GM21717 (cell line): ENCODE measurements around the gene CABP2.

ENCODE experiments used
- ATAC-seq: cut with Tn5 transposase; IDR thresholded peaks from one replicate; pipeline ENCODE4 v1.9.1; 2021; ENCODE audit warnings: mild to moderate bottlenecking, moderate library complexity; ENCODE audit not compliant: unreplicated experiment

CABP2 gene

DNA sequence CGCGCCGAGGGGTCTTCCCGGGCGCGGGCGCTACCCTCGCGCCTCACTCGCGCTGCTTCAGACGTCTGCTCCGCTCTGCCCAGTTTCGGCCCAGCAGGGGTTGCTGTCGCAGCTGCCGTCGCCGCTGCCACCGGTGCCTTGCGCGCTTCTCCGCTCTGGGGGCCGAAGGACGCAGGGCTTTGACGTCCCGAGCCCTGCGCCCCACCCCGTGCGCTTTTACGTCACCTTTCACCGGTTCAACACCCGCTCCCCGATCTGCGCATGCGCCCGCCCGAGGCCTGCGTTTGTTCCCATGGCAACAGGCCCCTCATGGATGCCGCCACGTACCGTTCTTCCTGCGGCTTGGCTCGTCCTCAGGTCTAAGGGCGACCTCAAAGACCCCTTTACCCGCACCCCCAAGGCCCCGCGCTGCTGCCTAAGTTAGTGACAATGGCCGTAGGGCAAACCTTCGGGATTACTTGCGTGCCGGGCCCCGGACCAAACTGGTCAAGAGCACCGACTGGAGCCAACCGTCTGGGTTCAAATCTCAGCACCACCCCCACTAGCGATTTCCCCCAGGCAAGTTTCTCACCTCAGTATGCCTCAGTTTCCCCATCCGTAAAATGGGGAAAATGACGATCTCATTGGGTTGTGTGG lies 14.6 kb downstream of the CABP2 start:
- peak; percentile 33 for ATAC-seq

DNA sequence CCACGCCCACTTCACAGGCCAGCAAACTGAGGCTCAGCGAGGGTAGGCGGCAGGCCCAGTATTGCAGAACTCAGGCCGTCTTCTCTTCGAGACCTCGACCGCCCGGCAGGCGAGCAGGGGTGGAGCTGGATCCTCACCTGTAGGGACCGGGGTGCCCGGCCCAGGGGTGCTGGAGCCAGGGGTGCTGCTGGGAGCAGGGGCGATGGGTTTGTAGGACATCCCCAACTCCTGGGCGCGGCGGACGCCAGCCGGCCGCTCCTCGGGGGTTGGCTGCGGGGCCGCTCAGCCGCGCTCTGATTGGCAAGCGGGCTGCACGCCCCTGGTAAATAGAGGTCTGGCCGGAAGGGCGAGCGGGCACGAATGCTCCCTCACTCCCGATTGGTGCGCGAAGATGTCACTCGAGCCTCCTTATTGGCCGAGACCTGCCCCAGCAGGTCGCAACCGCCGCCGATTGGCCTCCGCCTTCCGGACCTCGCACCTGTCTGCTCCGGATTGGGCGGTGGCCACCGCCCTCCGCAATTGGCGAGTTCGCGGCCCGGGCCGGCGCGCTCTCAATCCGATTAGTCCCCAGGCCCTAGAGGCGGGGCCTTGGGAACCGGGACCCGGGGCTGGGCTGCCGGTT lies 15.3 kb downstream of the CABP2 start, which contains the start of gene CDK2AP2:
Gene CDK2AP2, minus strand, starts transcription at position 299 of the 622 bp plus-strand sequence. Its CDS starts 80 bp downstream, at position 219.
- peak; percentile 65 for ATAC-seq

DNA sequence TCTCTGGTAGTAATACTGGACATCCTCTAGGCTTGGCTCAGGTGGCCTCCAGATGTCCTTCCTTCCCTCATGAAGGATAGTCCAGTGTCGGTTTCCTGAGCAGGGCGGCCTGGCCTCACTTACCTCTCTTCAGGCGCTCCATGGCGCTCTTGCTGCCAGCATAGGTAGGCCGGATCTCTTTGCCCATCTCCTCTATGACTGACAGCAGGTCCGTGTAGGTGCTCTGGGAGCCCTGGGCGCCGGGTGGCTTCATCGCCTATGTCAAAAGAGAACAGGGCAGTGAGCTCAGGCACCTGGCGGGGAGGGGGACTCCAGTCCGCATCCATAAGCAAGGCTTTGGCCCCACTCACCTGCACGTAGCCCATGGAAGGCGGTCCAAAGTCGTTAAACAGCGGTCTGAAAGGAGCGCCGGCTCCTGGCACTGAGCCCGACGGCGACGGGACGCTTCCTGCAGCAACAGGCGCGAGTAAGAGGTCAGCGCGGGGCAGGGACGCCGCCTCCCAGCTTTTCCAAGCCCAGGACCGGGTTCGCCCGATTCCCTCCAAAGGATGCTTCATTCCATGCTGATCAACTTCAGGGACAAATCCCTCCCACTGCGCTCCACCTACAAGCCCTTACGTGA lies 15.9 kb downstream of the CABP2 start:
- no peak for ATAC-seq

DNA sequence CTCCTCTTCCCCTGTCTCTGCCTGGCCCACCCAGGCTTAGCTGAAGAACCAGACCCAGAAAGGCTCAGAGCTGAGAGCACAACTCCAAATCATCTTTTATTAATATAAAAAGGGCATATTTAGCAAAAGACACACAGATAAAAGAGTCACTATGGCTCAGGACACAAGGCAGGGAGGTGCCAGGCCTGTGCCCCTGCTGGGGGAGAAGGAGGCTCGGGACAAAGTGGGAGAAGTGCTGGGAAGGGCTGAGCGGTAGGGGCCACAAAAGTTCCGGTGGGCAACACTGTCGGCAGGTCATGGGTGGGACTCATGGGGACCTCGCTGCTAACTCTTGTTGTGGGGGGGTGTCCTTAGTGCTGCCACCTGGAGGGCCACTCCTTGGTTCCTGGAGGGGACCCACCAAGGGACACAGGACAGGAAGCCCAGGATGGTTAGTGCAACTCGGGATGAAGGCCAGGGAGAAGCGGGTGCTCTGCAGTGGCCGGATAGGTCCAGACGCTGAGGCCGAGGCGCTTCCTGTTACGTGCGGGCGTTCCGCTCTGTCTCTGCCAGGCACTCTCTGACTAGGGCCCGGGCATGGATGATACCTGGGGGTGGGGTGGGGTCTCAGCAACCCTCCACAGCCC lies 16.7 kb downstream of the CABP2 start:
- ATAC-seq, result no peak

DNA sequence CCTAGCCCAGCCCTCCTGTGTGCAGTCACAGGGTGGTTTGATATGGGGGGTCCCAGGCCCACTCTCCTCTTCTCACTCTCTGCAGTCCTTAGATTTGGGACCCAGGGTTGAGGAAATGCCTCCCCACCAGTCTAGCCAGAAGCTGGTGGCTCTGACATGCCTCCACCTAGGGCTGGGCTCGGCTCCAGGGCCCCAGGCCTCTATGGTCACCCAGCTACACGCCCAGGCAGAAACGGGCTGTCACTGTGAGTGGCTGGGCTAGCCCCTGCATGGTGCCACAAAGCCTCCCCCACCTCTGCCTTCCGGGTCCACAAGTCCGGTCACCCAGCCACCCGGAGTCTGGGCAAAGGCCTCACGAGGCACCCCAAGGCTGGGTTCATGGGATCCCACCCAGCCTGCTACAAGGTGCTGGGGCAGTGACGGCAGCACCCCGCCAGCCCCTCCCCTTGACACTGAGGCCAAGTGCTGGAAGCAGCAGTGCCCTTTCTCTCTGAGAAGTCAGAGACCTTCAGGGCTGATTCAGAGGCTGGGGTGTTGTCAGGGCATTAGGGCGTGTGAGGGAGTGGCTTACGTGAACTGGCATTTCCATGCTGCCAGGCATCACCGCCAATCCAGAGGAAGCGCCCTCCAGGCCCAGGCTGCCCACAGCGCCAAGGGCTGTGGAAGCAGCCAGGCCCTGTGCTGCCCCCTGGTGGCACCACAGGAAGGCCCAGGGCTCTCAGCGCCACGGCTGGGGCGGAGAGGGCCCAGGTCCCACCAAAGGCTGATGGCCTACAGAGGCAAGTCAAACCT lies 17.4 kb downstream of the CABP2 start:
- ATAC-seq, result no peak

DNA sequence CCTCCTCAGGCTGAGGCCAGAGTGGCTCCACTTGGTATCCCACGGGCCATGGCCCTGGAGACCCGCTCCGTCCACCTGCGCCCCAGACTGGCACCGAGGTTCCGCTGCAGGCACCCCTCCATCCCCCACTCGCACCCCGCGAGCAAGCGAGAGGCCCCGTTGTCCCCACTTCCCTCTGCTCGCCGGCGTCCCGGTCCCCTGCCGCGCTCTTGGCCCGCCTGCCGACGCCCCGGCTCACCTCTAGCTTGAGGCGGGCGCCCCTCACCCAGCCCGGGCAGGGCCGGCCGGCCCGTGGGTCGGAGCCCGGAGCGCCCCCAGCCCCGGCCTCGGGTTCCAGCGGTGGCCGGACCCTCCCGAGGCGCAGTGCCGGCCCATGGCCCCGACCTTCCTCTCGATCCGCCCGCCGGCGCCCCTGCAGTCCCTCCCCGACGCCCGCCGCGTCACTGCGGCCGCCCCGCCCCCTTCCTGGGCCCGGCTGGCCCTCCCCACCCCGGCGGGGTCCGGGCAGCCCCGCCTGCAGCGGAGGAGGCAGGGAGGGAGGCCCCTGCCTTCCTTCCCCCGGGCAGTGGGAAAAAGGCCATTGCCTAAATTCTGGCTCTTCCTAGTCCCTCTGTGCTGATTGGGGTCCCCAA lies 18.2 kb downstream of the CABP2 start, which contains the start of gene PITPNM1:
Gene PITPNM1, minus strand, starts transcription at position 414 of the 632 bp plus-strand sequence. CDS start 1,183 bp downstream, outside the sequence.
- ATAC-seq, result no peak

DNA sequence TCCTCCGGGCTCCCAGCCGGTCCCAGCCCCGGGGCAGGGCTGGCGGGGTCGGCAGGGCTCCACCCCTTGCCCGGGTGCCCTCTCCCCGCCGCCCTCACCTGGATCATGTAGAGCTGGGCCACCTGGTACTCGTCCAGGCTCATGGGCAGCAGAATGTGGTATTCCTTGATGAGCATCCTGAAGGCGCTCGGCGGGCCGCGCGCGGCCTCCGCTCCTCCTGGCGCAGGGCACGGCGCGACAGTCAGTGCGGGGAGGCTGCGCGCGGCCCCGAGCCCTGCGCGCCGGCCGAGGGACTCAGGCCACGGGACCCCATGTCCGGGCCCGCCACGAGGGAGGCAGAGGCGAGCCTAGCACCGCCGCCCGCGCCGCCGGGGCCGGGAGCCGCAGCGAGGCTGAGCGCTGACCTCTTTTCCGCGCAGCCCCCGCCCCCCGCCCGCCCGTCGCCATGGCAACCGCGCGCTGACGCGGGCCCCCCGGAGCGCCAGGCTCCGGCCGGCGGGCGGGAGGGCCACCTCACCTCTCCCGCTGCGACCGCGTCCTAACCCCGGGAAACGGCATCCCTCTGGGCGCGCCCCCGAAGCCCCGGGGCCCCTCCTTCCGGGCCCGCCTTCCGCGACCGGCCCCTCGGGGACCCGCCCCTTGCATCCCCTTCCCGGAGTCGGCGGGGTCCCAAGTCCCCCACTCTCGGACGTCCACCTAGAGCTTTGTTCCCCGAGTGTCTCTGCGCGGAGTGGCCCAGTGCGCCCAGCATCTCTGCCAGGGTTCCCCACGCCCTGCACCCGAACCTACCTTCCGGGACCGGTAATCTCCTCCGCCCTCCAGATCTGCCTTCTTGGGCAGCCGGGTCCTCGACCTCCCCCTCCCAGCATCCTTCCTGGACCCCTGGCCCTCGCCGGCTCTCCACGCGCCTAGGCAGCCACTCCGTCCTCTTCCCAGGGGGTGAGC lies 19.0 kb downstream of the CABP2 start:
- ATAC-seq, result no peak

DNA sequence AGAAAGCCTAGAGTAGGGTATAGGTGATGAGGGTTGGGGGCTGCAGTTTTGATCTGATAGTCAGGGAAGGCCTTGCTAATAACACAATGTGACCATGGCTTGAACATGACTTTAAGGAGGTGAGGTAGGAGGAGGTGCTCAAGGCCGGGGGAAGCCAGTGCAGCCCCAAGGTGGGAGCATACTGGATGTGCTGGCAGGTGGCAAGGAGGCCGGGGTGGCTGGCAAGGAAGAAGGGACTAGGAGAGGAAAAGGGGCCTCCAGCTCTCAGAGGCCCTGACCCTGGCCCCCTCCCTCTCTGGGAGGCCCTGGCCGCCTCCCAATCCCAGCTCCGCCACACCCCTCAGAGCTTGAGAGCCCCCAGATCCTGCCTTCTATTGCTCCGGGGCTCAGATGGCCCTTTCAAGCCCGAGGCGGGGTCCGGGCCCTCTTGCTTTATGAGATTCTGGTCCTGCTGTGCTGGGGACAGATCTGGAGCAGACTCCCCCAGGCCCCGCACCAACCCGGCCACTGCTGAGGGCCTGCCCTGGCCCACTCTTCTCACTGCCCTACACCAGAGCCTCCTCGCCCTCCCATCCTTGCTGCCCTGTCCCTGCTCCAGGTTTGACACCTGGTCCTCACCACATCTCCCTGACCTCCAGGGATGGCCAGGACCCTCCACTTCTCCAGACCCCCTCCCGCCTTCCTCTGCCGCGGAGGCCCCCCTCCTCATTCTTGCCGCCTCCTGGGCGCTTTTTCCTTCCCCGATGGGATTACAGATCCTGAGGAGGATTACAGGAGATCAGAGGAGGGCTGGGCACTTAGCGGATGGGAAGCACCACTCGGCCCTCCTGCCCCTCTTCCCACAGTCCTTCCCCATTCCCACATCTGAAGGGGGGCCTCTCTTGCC lies 19.9 kb downstream of the CABP2 start:
- ATAC-seq, result no peak

DNA sequence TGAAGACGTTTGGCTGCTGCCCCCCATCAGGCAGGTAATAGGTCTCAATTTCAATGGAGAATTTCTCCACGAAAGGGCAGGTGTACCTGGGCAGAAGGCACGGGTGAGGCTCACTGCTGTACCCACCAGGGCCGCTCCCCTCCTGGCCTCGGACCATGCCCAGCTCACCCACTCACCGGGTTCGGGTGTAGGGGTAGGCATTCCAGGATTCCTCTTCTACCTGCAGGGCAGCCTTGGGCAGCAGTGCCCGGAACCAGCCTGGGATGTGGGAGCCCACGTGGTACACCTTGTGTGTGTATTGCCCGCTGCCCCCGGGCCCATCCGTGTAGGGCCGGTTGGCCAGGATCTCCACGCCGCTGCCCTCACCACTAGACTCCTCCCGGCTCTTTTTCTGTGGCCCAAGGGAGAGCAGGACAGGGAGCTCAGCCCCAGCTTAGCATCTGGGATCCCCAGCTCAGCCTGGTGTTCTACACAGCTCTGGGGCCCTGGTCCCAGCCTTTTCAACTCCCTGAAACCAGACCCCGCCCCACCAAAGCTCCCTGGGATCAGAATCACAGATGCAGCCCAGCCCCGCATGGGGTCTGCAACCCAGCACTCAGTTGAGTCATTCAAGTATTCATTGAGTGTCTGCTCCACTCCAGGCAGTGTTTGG lies 20.8 kb downstream of the CABP2 start:
- no peak for ATAC-seq

DNA sequence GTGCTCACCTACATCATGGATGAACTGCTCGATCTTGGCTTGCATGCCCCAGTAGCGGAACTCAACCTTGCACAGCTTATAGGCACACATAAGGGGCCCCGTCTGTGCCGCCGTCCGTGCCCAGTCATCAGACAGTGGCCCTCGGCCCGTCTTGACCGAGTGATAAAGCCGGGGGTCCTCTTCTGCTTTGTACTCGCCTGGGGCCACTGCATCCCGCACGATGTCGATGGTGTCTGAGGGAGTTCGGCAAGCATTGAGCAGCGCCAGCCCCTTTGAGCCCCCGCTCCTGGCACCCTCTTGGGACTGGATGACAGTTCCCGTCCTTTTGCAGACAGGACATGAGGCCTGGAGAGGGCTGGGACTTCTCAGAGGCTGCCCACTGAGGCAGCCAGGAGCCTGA lies 21.4 kb downstream of the CABP2 start:
- no peak for ATAC-seq

DNA sequence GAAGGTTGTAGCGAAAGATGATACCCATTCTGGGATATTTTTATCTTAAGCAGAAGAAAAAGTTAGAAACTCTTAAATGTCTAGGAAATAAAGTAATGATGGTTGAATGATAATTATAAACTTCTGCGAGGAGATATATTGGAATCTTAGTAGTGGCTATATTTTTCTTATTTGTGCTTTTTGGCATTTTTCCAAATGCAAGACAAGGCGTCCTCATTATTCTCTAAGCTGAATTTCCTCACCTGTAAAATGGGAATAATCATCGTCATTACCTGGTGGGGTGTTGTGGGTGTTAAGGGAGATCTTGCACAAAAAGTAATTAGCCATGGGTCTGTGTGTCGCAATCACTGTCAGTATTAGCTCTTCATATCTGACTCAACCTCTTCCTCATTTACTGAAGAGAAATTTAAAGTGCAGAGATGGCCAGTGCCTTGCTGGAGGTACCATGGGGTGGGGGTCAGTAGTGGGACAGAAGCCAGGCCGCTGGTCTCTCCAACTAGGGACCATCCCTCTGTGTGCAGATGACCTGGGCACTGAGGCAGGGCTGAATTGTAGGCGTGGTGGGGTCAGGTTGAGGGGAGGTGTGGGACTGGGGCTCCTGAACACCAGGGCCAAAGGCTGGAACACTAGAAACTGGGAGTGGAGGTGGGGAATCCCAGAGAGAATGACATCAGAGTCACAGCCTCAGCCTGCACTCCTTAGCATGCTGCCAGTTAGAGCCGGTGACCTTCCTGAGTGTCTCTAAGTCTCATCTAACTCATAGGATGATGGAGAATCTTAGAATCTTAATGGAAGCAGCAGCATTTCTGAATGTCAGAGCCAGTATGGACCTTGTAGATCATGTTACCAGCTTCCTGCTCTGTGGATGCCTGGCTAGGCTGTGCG lies 22.2 kb downstream of the CABP2 start:
- ATAC-seq, result no peak

DNA sequence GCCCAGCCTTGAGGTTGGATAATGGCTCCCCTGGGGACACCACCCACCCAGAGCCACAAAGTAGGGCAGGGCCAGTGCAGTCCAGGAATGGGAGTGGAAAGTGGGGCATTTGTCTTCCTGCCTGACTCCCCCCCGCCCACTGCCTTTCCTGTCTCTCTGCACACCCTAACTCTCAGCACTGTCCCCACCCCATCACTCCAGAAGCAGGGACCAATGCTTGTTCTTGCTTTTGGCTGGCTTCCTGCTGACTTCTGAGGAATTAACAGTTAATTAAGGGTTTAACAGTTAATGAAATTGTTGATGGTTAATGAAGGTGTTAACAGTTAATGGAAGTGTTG lies 22.8 kb downstream of the CABP2 start:
- no peak for ATAC-seq

DNA sequence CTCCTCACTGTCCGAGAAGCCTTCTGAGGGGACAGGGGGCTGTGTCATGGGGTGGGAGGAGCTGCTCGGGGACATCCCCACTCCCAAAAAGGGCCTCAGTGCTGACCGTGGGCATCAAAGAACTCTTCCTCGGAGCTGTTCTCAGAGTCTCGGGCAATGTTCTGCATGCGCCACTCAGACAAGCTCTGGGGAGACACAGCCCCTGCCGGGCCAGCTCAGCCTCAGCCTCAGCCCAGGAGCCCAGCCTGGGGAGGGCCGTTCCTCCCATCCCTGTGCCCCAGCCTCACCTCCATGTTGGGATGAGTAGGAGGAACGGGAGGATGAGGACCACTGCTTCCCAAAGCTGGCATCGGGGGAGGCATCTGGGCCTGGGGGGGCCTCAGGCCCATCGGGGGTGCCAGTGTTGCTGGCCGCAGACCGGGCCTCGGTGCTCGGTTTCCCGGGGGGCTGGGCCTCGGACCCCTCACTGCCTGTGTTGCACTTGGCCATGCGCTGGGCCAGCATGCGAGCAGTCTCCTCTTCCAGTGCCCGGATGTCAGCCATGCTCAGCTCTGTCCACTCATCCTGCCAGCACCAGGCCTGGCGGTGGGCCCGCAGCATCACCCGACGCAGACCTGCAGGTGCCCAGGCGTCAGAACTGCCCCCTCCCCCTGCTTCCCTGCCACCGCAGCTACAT lies 23.3 kb downstream of the CABP2 start:
- no peak for ATAC-seq

DNA sequence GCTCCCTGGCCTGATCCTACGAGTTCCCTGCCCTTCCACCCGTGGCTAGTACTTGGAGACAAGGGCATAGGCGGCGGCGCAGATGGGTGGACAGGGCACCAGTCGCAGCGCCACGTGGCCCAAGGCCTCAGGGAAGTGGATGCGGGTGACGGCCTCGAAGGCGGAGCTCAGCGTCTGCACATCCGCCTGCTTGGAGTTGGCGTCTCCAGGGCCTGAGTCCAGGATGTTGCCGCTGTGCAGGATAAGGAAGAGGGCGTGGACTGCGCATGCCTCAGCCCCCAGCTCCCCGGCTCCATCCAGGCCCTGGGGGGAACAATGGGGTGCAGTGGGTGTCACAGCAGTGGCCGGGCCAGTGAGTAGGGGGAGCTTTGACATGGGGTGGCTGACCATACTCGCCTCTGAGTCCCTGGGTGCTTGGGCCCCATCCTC lies 24.7 kb downstream of the CABP2 start:
- no peak for ATAC-seq

DNA sequence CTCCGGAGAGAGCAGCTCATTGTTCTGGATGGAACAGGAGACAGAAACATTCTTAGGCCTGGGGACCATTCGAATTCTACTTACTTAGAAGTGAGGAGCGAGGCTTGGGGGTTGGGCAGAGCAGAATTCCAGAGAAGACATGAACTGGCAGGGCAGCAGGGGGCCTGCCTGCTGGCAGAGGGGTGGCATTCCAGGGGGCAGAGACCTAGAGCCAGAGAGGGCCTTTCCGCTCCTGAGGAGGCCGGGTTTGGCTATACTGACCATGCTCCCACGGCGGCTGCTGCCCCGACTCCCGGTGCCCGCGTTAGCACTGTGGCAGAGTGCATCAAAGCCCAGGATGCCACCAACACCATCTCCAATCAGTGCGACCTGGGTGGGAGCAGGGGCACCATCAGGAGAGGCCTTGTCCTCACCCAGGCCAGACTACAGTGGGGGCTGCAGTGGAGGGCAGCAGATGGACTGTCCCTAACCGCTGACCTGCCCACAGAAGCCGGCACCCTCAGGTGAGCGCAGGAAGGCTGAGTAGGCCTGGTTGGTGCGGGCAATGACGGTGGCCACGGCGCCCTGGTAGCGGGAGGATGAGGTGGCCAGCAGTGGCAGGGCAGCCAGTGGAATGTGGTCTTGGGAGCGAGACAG lies 25.5 kb downstream of the CABP2 start:
- ATAC-seq, result no peak

DNA sequence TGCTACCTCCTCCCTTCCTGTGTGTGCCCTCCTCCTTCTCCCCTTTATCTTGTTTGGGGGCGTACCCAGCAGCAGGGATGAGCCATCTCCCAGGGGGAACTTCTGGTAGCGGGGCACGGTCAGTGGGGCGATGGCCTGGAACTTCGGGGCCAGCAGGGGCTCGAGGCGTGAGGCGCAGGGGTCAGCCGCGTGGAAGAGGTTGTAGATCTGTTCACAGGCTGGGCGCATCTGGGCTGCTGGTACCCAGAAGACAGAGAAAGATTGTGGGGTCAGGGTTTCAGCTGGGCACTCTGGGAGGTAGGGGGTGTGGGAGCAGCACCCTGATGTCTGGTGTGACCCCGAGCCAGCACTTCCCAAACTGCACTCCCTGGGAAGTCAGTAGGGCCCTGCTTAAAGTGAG lies 27.1 kb downstream of the CABP2 start:
- ATAC-seq, result no peak
